Neural cell (in vitro differentiated cells): ENCODE measurements around the gene CHTF8. TPM values are rescaled to one million over a fixed set of nuclear protein-coding genes. Genes with fewer than 3 reads are reported as not detected.
"Not testable (repeated sequence)": the region's sequence is repeated elsewhere in the genome, so short reads cannot be mapped to it uniquely, and the experiment has no call there.

Experiments
- H2AFZ ChIP-seq: fragments of 200-600, 300-800 bp; sonication (generic), shearing (Covaris generic); 2 replicates; pipeline ENCODE4 v1.6.0; 2014; ENCODE audit warnings: low read depth, mild to moderate bottlenecking, antibody characterized with exemption, low read length, moderate library complexity
- H3F3A ChIP-seq: fragments of 200-600 bp; shearing (Covaris generic); 2 replicates; pipeline ENCODE4 v1.6.1; 2016; ENCODE audit warnings: mild to moderate bottlenecking, moderate library complexity, mixed read lengths, antibody characterized with exemption, low read length; ENCODE audit not compliant: insufficient read depth, poor library complexity, severe bottlenecking
- H3K27ac ChIP-seq: fragments of 200-600, 300-800 bp; sonication (generic), shearing (Covaris generic); 2 replicates; pipeline ENCODE4 v1.5.1; 2014; ENCODE audit warnings: mild to moderate bottlenecking, low read length, moderate library complexity
- H3K27me3 ChIP-seq: fragments of 300-800, 200-600 bp; sonication (generic), shearing (Covaris generic); 2 replicates; pipeline ENCODE4 v1.6.0; 2014; ENCODE audit warnings: mild to moderate bottlenecking, low read depth, low read length, moderate library complexity; ENCODE audit not compliant: insufficient read depth
- H3K36me3 ChIP-seq: fragments of 300-800, 200-600 bp; sonication (generic), shearing (Covaris generic); 2 replicates; pipeline ENCODE4 v1.5.1; 2014; ENCODE audit warnings: mild to moderate bottlenecking, antibody characterized with exemption, low read length, moderate library complexity; ENCODE audit not compliant: insufficient read depth
- H3K4me2 ChIP-seq: fragments of 300-800, 200-600 bp; sonication (generic), shearing (Covaris generic); 2 replicates; pipeline ENCODE4 v1.6.0; 2014; ENCODE audit warnings: mild to moderate bottlenecking, low read length
- H3K4me3 ChIP-seq: fragments of 300-800, 200-600 bp; sonication (generic), shearing (Covaris generic); 2 replicates; pipeline ENCODE4 v1.5.1; 2014; ENCODE audit warnings: mild to moderate bottlenecking, low read length, moderate library complexity
- H3K79me2 ChIP-seq: fragments of 200-600 bp; shearing (Covaris generic); replicated peaks from 2 replicates; pipeline ENCODE4 v1.6.0; 2014; ENCODE audit warnings: mild to moderate bottlenecking, low read length, moderate library complexity; ENCODE audit not compliant: insufficient read depth
- H3K9ac ChIP-seq: fragments of 300-800, 200-600 bp; sonication (generic), shearing (Covaris generic); 2 replicates; pipeline ENCODE4 v1.6.1; 2016; ENCODE audit warnings: mild to moderate bottlenecking, low read length, mixed read lengths
- H3K9me2 ChIP-seq: fragments of 200-600 bp; shearing (Covaris generic); 2 replicates; pipeline ENCODE4 v1.6.1; 2016; ENCODE audit warnings: mild to moderate bottlenecking, low read length, mixed read lengths; ENCODE audit not compliant: insufficient read depth
- H3K9me3 ChIP-seq: fragments of 200-600, 300-800 bp; sonication (generic), shearing (Covaris generic); 2 replicates; pipeline ENCODE4 v1.6.1; 2016; ENCODE audit warnings: mild to moderate bottlenecking, mixed run types, low read length, moderate library complexity, mixed read lengths
- H4K20me1 ChIP-seq: fragments of 200-600 bp; shearing (Covaris generic); 2 replicates; pipeline ENCODE4 v1.6.1; 2016; ENCODE audit warnings: mild to moderate bottlenecking, mixed run types; ENCODE audit not compliant: insufficient read depth
- EP300 ChIP-seq: fragments of 450-650 bp; conservative IDR thresholded peaks from 2 replicates; pipeline ENCODE4 v1.6.1; 2014; ENCODE audit warnings: antibody characterized with exemption, mild to moderate bottlenecking, moderate library complexity; ENCODE audit not compliant: poor library complexity, severe bottlenecking
- EZH2 ChIP-seq: fragments of 200-600, 300-800 bp; shearing (Covaris generic), sonication (generic); IDR thresholded peaks from 2 replicates; pipeline ENCODE4 v1.6.1; 2014; ENCODE audit warnings: antibody characterized with exemption, low read length, borderline replicate concordance, mild to moderate bottlenecking; ENCODE audit not compliant: insufficient read depth, poor library complexity, severe bottlenecking
- MXI1 ChIP-seq: fragments of 450-650 bp; conservative IDR thresholded peaks from 2 replicates; pipeline ENCODE4 v1.6.1; 2014; ENCODE audit warnings: antibody characterized with exemption, mild to moderate bottlenecking; ENCODE audit not compliant: poor library complexity, severe bottlenecking
- POLR2AphosphoS5 ChIP-seq: IDR thresholded peaks from 2 replicates; pipeline ENCODE4 v1.6.1; 2012
- RAD21 ChIP-seq: fragments of 450-650 bp; conservative IDR thresholded peaks from 2 replicates; pipeline ENCODE4 v1.6.1; 2014; ENCODE audit warnings: antibody characterized with exemption, mild to moderate bottlenecking, moderate library complexity
- SMC3 ChIP-seq: fragments of 450-650 bp; conservative IDR thresholded peaks from 2 replicates; pipeline ENCODE4 v1.6.1; 2014; ENCODE audit warnings: antibody characterized with exemption, mild to moderate bottlenecking, moderate library complexity; ENCODE audit not compliant: poor library complexity
- TAF1 ChIP-seq: IDR thresholded peaks from 2 replicates; pipeline ENCODE4 v1.6.1; 2012; ENCODE audit warnings: low read depth
- polyA plus RNA-seq: library from polyadenylated mRNA; depleted of rRNA; stranded (reverse); fragments of >200 nt; gene quantifications from 2 replicates; pipeline ENCODE4 v1.2.3, GENCODE V29; 2014
- TF ChIP-seq, protein P1 (sequence below): fragments of 450-650 bp; IDR thresholded peaks from 2 replicates; pipeline ENCODE4 v1.5.1; 2014; ENCODE audit warnings: antibody characterized with exemption, mild to moderate bottlenecking, moderate library complexity; ENCODE audit not compliant: poor library complexity, severe bottlenecking
- TF ChIP-seq, protein P2 (sequence below): IDR thresholded peaks from 2 replicates; pipeline ENCODE4 v1.6.1; 2012; ENCODE audit warnings: borderline replicate concordance

Gene CHTF8
- polyA plus RNA-seq, 1 donor from 2014 or later: 109 TPM

DNA sequence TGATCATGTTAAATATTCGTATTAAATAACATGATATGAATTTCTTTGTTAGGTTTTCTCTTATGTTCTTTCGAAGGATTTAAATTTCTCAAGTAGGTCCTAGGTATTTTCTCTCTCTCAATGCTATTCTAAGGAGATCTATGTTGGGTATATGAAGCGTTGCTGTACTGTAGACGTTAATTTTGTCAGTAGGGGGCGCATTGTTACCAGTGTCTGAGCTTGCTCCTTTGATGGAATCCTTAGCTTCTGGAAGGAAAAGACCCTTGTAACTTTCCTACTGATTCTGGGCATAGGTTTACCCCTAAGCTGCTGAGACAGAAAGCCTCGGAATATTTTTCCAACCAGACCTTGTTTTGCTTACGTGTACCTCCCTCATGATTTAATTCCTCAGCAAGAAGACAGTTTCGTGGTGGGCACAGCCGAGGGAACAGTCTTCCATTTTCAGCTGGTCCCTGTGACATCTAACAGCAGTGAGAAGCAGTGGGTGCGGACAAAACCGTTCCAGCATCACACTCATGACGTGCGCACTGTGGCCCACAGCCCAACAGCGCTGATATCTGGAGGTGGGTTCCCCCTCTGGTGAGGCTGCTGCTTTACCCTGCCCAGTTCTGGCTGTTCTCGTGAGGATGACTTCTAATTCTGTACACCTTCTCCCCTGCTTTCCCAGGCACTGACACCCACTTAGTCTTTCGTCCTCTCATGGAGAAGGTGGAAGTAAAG lies 17.9 kb upstream of the CHTF8 start:
- H3K9me2 ChIP-seq: no peaks in the 10 kb centered on the region
- H3K9me3 ChIP-seq: no peaks in the 10 kb centered on the region
- no peaks in the 10 kb centered on the region for H4K20me1 ChIP-seq
- no peaks in the 10 kb centered on the region for H3K27me3 ChIP-seq
- TF ChIP-seq, protein P1, sequence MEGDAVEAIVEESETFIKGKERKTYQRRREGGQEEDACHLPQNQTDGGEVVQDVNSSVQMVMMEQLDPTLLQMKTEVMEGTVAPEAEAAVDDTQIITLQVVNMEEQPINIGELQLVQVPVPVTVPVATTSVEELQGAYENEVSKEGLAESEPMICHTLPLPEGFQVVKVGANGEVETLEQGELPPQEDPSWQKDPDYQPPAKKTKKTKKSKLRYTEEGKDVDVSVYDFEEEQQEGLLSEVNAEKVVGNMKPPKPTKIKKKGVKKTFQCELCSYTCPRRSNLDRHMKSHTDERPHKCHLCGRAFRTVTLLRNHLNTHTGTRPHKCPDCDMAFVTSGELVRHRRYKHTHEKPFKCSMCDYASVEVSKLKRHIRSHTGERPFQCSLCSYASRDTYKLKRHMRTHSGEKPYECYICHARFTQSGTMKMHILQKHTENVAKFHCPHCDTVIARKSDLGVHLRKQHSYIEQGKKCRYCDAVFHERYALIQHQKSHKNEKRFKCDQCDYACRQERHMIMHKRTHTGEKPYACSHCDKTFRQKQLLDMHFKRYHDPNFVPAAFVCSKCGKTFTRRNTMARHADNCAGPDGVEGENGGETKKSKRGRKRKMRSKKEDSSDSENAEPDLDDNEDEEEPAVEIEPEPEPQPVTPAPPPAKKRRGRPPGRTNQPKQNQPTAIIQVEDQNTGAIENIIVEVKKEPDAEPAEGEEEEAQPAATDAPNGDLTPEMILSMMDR: peak; percentile 90
- TF ChIP-seq, protein P2, sequence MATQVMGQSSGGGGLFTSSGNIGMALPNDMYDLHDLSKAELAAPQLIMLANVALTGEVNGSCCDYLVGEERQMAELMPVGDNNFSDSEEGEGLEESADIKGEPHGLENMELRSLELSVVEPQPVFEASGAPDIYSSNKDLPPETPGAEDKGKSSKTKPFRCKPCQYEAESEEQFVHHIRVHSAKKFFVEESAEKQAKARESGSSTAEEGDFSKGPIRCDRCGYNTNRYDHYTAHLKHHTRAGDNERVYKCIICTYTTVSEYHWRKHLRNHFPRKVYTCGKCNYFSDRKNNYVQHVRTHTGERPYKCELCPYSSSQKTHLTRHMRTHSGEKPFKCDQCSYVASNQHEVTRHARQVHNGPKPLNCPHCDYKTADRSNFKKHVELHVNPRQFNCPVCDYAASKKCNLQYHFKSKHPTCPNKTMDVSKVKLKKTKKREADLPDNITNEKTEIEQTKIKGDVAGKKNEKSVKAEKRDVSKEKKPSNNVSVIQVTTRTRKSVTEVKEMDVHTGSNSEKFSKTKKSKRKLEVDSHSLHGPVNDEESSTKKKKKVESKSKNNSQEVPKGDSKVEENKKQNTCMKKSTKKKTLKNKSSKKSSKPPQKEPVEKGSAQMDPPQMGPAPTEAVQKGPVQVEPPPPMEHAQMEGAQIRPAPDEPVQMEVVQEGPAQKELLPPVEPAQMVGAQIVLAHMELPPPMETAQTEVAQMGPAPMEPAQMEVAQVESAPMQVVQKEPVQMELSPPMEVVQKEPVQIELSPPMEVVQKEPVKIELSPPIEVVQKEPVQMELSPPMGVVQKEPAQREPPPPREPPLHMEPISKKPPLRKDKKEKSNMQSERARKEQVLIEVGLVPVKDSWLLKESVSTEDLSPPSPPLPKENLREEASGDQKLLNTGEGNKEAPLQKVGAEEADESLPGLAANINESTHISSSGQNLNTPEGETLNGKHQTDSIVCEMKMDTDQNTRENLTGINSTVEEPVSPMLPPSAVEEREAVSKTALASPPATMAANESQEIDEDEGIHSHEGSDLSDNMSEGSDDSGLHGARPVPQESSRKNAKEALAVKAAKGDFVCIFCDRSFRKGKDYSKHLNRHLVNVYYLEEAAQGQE: no peak
- no peak for TF ChIP-seq TAF1
- TF ChIP-seq RAD21: peak; percentile 89
- TF ChIP-seq POLR2AphosphoS5: no peak
- peak; percentile 78 for TF ChIP-seq SMC3
- no peak for TF ChIP-seq MXI1
- TF ChIP-seq EZH2: no peak
- no peak for TF ChIP-seq EP300
- no peaks in the 10 kb centered on the region for H3K79me2 ChIP-seq
- H3K27ac ChIP-seq: no peak overlapping the region
- H3K4me3 ChIP-seq: no peak overlapping the region
- H2AFZ ChIP-seq: no peak overlapping the region
- H3K9ac ChIP-seq: no peak overlapping the region
- H3F3A ChIP-seq: no peaks in the 10 kb centered on the region
- H3K4me2 ChIP-seq: no peak overlapping the region
- H3K36me3 ChIP-seq: no peaks in the 10 kb centered on the region

DNA sequence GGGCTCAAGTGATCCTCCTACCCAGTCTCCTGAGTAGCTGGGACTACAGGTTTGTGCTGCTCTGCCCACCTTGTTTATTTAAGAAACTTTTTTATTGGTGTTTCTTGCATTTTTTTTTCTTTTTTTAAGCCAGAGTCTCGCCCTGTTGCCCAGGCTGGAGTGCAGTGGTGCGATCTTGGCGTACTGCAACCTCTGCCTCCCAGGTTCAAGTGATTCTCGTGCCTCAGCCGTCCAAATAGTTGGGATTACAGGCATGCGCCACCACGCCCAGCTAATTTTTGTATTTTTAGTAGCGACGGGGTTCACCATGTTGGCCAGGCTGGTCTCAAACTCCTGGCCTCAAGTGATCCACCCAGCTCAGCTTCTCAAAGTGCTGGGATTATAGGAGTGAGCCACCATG lies 17.2 kb upstream of the CHTF8 start:
- H3K4me2 ChIP-seq, H3K9me2 ChIP-seq, H2AFZ ChIP-seq, H3K9ac ChIP-seq, H3K4me3 ChIP-seq, H3K36me3 ChIP-seq, H3K27me3 ChIP-seq, H3K27ac ChIP-seq, H3K9me3 ChIP-seq, H3F3A ChIP-seq, H3K79me2 ChIP-seq, H4K20me1 ChIP-seq: not testable (repeated sequence)

DNA sequence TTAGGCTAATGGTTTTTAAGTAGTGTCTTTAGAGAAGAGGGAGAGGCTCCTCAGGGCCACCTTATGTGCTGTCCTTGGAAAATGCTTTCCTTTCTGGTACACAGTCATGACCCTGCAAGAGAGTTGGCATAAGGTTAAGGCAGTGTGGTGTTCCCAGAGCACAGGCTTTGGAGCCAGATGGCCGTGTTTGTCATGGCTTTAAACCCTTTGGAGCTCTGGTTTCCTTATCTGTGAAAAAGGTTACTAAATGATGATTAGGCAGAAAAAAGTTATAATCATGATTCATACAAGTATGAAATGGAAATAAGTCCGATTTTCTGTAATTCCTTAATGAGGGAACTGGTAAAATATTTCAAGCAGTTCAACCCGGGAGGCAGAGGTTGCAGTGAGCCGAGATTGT lies 13.3 kb upstream of the CHTF8 start:
- no peak overlapping the region for H3K4me3 ChIP-seq
- H3K9ac ChIP-seq: no peak overlapping the region
- H3K79me2 ChIP-seq: no peaks in the 10 kb centered on the region
- peaks cover 3% of the 10 kb centered on the region for H3K36me3 ChIP-seq
- no peak overlapping the region for H2AFZ ChIP-seq
- H3K9me2 ChIP-seq: no peaks in the 10 kb centered on the region
- no peaks in the 10 kb centered on the region for H3K9me3 ChIP-seq
- H4K20me1 ChIP-seq: no peaks in the 10 kb centered on the region
- H3K27me3 ChIP-seq: no peaks in the 10 kb centered on the region
- no peak for TF ChIP-seq EZH2
- no peak for TF ChIP-seq RAD21
- no peak for TF ChIP-seq EP300
- TF ChIP-seq MXI1: no peak
- TF ChIP-seq TAF1: no peak
- TF ChIP-seq, protein P1: no peak
- TF ChIP-seq, protein P2: no peak
- no peak for TF ChIP-seq POLR2AphosphoS5
- no peak for TF ChIP-seq SMC3
- no peak overlapping the region for H3K27ac ChIP-seq
- H3F3A ChIP-seq: no peaks in the 10 kb centered on the region
- H3K4me2 ChIP-seq: no peak overlapping the region
